Left lobe of liver (tissue), 2 donors: ENCODE measurements around the gene GANAB. TPM values are rescaled to one million over a fixed set of nuclear protein-coding genes. Genes with fewer than 3 reads are reported as not detected.
"Not testable (repeated sequence)": the region's sequence is repeated elsewhere in the genome, so short reads cannot be mapped to it uniquely, and the experiment has no call there.

Experiments
- ATAC-seq: fragments of 200-7000 bp; cut with Tn5 transposase; one replicate; pipeline ENCODE4 v1.9.1; 2020; ENCODE audit warnings: mild to moderate bottlenecking, moderate library complexity
- DNase-seq: peaks from one replicate; pipeline ENCODE4 v3.0.0-alpha.2; 2020; ENCODE audit warnings: low spot score
- total RNA-seq: library from RNA; stranded (reverse); gene quantifications from one replicate; pipeline ENCODE4 v1.2.1, GENCODE V29; 2021
- donor health status: DM: no; HTN: no; CAD: no; lungs with moderate emphysema.
- donor health status: DM: no; HTN: yes; CAD: no.

GANAB gene
- total RNA-seq, result 220 TPM

GRCh38 chr11:62645946-62646824 is at the start of gene GANAB:
GANAB (minus strand) TSS chr11:62646613; CDS start chr11:62646599, 14 bp downstream.
- ATAC-seq, result peak; percentile 93
- peak; percentile 99 for DNase-seq

GRCh38 chr11:62694455-62695167 is 48.2 kb upstream of the GANAB start:
- peak; percentile 97 for ATAC-seq
- DNase-seq, result peak; percentile 74

DNA sequence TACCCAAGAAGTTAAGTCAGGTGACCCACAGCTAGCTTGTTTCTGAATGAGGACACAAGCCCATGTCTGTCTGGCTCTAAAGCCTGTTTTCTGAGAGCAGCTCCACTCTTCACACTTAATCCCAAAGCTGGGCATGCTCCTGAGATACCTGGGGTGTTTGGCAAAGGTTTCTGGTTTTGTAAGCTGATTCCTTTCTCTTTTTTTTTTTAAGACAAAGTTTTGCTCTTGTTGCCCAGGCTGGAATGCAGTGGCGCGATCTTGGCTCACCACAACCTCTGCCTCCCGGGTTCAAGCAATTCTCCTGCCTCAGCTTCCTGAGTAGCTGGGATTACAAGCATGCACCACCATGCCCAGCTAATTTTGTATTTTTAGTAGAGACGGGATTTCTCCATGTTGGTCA is 47.2 kb upstream of the GANAB start:
- not testable (repeated sequence) for ATAC-seq, DNase-seq

DNA sequence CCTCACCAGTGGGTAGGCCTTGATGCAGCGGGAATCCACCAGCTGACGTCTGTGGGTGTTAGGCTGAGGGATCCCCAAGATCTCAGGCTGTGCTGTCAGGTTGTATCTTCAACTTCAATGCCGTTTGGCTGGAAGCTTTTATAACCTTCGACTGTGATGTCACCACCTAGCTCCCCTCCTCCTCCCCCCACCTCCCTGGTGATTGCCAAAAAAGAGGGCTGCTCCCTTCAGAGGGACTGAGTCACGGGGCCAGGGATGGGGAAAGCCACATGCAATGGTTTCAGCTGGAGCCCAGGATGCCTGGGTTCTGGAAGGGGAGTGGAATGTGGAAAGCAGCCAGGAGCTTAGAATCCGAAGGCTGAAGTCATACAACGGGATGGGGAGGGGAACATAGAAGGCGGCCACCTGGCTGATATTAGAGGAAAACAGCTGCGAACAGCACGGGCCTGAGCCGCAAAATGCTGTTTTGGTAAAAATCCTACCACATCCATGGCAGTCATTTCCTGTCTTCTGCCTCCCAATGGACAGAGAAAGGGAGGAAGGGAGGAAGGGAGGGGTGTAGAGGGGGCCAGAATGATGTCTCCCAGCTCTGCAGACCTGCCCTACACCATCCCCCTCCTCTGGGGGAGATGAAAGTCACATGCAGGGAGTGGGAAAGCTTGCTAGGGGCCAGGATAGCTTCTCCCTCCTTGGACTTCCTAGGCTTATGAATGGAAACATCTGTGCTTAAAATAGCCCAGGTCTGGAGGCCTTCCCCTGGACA is 43.2 kb upstream of the GANAB start, which contains the start of gene LRRN4CL:
Gene LRRN4CL, minus strand, starts transcription at position 110 of the 763 bp plus-strand sequence. CDS start 1,022 bp downstream, outside the sequence.
- DNase-seq (no peak), ATAC-seq (no peak)

- no peak for DNase-seq
- ATAC-seq, result peak; percentile 25
Observed at GRCh38 chr11:62688491-62688890, 42.1 kb upstream of the GANAB start.

DNA sequence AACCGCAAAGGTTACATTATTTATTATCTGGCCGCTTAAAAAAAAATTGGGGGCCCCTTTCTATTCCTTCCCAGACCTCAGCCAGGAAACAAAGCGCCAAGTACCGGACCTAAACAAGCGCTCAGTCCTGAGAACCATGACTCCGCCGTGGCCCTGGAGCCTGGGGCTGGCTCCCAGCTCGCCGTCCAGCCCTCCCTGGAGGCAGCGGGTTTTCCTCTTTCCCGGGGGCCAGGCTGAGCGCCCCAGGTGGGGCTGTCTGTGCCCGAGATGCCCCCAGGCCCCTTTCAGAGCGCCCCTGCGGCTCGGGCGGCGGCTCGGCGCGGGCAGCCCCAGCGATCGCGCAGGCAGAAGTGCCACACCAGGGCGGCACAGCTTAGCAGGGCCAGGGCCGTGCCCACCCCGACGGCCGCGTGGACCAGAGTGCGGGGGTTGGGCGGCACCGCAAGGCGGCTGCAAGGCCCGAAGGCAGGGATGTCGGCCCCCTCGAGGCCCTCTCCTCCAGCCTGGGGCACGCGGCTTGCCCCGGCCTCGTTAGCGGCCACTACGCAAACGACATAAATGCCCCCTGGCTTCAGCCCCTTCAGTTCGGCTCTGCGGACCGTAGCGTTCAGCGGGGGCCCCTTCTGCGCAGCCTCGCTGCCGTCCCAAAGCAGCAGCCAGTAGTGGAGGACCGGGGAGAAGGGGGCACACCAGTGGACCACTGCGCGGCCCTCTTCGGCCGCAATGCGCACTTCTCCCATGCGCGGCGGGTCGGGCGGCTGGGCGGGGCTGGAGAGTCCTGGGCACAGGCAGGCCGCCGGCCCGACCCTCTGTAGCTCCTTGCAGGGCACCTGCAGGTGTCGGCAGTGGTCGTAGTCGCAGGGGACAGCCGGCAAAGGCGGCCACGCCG is 41.3 kb upstream of the GANAB start:
- no peak for DNase-seq

GRCh38 chr11:62682518-62682917 is 36.1 kb upstream of the GANAB start:
- no peak for DNase-seq

More for the DNA sequence above, 41.3 kb upstream of the GANAB start:
- ATAC-seq, result peak; percentile 52

DNA sequence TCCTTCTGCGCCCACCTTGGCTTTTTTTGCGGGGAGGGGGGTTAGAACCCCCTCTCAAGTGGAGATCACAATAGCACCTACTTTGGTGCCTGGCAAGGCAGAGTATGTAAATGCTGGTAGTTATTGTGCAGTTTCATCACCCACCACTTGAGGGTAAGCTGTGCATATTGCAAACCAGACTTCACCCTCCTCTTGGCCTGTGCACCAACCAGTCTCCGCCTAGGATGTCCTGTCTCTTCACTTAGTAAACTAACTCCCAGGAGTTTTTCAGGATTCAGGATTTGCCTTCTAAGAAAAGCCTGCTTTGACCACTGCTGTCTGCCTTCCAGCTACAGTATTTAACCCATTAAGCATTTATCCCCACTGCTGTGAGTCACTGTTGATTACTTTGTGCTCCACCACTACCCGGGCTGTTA is 34.4 kb upstream of the GANAB start:
- no peak for DNase-seq

More at GRCh38 chr11:62682518-62682917, 36.1 kb upstream of the GANAB start:
- no peak for ATAC-seq

GRCh38 chr11:62678770-62679696 is 32.6 kb upstream of the GANAB start, which contains the start of gene UBXN1:
UBXN1 (minus strand) TSS chr11:62679073; CDS start chr11:62678923, 150 bp downstream.
- ATAC-seq (peak; percentile 83), DNase-seq (peak; percentile 91)

More for the DNA sequence above, 34.4 kb upstream of the GANAB start:
- ATAC-seq, result peak; percentile 91

GRCh38 chr11:62678433-62678769 is 32.0 kb upstream of the GANAB start:
- DNase-seq (no peak), ATAC-seq (peak; percentile 7)

GRCh38 chr11:62677714-62678113 is 31.3 kb upstream of the GANAB start:
- no peak for DNase-seq
- no peak for ATAC-seq

DNA sequence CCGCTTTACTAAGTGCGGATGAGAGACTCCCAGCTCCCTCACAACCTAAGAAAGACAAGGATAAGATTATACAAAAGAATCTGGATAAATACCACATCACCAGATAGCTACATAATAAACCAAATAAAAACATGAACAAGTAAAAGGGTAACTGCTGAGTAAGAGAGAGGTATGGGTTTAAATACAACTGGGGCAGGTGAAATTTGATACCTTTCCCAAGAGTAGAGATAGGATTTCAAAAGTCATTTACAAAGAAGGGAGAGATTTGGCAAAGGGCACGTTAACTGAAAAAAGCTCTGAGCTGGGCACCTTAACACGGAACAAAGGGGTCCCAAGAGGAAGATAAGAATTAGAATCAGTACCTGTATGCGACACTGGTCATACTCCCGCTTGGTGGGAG is 30.7 kb upstream of the GANAB start:
- ATAC-seq, result no peak
- DNase-seq, result no peak

DNA sequence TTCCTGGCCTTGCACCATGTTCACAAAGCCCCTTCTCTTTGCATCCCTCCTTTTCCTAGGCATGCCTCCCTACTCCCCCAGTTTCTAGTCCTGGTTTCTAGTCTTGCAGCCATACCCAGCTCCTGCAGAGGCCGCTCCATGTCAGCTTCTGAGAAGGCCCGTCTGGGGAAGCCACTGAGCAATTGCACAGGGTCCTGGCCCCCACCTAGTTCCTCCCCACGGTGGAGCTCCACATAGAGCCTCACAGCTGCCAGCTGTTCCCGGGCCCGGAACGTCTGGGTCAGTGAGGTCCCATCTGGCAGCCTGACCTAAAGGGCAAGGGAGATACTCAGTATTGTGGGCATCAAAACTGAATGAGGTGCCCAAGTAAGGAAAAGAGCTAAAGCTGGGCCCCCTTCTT is 30.3 kb upstream of the GANAB start:
- ATAC-seq, result no peak
- no peak for DNase-seq

DNA sequence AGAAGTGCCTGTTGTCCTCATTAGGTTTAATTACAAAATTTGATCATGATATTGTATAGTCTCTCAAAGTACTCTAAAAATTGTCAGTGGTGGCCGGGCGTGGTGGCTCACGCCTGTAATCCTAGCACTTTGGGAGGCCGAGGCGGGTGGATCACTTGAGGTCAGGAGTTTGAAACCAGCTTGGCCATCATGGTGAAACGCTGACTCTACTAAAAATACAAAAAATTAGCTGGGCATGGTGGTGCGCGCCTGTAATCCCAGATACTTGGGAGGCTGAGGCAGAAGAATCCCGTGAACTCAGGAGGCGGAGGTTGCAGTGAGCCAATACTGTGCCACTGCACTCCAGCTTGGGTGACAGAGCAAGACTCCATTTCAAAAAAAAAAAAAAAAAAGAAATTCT is 29.0 kb upstream of the GANAB start:
- not testable (repeated sequence) for ATAC-seq, DNase-seq

GRCh38 chr11:62673196-62673525 is 26.7 kb upstream of the GANAB start:
- no peak for ATAC-seq

DNA sequence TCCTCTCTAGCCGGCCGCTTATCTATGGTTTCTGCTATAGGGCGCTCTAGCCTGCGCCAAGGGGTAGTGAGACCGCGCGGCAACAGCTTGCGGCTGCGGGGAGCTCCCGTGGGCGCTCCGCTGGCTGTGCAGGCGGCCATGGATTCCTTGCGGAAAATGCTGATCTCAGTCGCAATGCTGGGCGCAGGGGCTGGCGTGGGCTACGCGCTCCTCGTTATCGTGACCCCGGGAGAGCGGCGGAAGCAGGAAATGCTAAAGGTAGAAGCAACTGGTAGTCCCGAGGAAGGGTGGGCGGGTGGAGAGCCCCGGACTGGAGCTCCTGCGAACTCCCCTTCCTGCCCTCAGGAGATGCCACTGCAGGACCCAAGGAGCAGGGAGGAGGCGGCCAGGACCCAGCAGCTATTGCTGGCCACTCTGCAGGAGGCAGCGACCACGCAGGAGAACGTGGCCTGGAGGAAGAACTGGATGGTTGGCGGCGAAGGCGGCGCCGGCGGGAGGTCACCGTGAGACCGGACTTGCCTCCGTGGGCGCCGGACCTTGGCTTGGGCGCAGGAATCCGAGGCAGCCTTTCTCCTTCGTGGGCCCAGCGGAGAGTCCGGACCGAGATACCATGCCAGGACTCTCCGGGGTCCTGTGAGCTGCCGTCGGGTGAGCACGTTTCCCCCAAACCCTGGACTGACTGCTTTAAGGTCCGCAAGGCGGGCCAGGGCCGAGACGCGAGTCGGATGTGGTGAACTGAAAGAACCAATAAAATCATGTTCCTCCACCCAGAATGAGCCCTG is 25.4 kb upstream of the GANAB start, which contains the start of the genes LBHD1 and UQCC3:
Gene LBHD1, minus strand, starts transcription at position 660 of the 782 bp plus-strand sequence. CDS start 2,236 bp downstream, outside the sequence.
Gene UQCC3, plus strand, starts transcription at position 66 of the 782 bp plus-strand sequence. Its CDS starts 73 bp downstream, at position 139.
- ATAC-seq (peak; percentile 81), DNase-seq (peak; percentile 78)

More at GRCh38 chr11:62673196-62673525, 26.7 kb upstream of the GANAB start:
- no peak for DNase-seq

DNA sequence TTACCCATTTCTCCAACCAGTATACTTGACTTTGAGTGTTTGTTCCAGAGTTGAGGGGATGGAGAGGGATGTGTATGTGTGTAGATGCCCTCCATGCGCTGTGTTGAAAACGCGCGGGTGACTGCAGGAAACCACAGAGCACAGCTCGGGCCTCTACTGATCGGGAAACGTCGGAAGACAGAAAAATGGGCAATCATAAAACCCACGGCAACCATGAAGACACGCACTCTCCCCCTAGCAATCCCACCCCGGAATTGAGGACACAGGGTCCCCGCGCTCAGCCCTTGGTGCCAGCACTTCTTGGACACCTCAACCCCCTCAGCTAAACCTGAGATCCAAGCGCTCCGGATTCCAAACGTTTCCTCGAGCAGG is 24.8 kb upstream of the GANAB start:
- no peak for DNase-seq
- ATAC-seq, result peak; percentile 24
